ENCODE data around the gene LIMA1. TPM values are rescaled to one million over a fixed set of nuclear protein-coding genes. Genes with fewer than 3 reads are reported as not detected.

LIMA1 gene
- total RNA-seq, 2 donors from 2014 or later = 20.7 to 28.3 TPM

DNA sequence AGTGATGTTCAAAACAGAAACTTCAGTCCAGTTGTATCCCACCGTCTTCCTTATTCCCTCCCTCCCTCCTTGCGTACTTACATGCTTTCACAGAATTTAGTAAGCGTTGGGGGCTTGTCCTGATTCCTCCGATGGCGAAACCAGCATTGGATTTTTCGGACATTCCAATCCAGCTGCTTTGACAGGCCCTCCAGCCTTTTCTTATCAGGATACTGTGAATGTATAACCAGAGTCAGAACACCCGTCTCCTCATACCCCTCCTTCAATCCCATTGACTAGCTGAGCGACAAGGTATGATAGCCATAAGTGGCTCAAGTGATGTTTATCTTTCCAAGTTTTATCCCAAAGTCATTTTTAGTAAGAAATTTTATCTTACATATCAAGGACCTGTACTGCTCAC lies 140.3 kb downstream of the LIMA1 start:
- peaks cover 20% of the 10 kb centered on the region for H3K36me3 ChIP-seq
- H3K4me3 ChIP-seq = no peak overlapping the region
- no peak for DNase-seq (ENCODE audit: low spot score)
- H3K27me3 ChIP-seq = no peaks in the 10 kb centered on the region
- H3K4me1 ChIP-seq = no peaks in the 10 kb centered on the region
- no peak overlapping the region for H3K27ac ChIP-seq
- TF ChIP-seq, protein P1, sequence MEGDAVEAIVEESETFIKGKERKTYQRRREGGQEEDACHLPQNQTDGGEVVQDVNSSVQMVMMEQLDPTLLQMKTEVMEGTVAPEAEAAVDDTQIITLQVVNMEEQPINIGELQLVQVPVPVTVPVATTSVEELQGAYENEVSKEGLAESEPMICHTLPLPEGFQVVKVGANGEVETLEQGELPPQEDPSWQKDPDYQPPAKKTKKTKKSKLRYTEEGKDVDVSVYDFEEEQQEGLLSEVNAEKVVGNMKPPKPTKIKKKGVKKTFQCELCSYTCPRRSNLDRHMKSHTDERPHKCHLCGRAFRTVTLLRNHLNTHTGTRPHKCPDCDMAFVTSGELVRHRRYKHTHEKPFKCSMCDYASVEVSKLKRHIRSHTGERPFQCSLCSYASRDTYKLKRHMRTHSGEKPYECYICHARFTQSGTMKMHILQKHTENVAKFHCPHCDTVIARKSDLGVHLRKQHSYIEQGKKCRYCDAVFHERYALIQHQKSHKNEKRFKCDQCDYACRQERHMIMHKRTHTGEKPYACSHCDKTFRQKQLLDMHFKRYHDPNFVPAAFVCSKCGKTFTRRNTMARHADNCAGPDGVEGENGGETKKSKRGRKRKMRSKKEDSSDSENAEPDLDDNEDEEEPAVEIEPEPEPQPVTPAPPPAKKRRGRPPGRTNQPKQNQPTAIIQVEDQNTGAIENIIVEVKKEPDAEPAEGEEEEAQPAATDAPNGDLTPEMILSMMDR (IDR thresholded peaks at IDR 0.05) = no peak
- H3K9me3 ChIP-seq = no peaks in the 10 kb centered on the region

GRCh38 chr12:50132505-50133135 lies 150.7 kb downstream of the LIMA1 start:
- no peak overlapping the region for H3K27ac ChIP-seq

GRCh38 chr12:50129290-50129689 lies 154.0 kb downstream of the LIMA1 start:
- no peak overlapping the region for H3K4me3 ChIP-seq
- no peaks in the 10 kb centered on the region for H3K4me1 ChIP-seq
- no peaks in the 10 kb centered on the region for H3K9me3 ChIP-seq
- TF ChIP-seq, protein P1 (IDR thresholded peaks at IDR 0.05) = no peak
- peaks cover 48% of the 10 kb centered on the region for H3K36me3 ChIP-seq
- H3K27me3 ChIP-seq = no peaks in the 10 kb centered on the region
- DNase-seq (ENCODE audit: low spot score) = no peak
- H3K27ac ChIP-seq = no peak overlapping the region

More at GRCh38 chr12:50132505-50133135, 150.7 kb downstream of the LIMA1 start:
- Histone ChIP-seq H3K4me3 (no peak overlapping the region), H3K9me3 (no peaks in the 10 kb centered on the region), H3K27me3 (no peaks in the 10 kb centered on the region), H3K4me1 (no peaks in the 10 kb centered on the region), H3K36me3 (peaks cover 49% of the 10 kb centered on the region)
- DNase-seq (ENCODE audit: low spot score) = no peak
- TF ChIP-seq, protein P1 (IDR thresholded peaks at IDR 0.05) = no peak

- DNase-seq (ENCODE audit: low spot score) = no peak
- Histone ChIP-seq H3K4me1 (no peaks in the 10 kb centered on the region), H3K4me3 (no peak overlapping the region), H3K27me3 (no peaks in the 10 kb centered on the region), H3K36me3 (peaks cover 39% of the 10 kb centered on the region), H3K27ac (no peak overlapping the region), H3K9me3 (no peaks in the 10 kb centered on the region)
- TF ChIP-seq, protein P1 (IDR thresholded peaks at IDR 0.05) = no peak
Observed at GRCh38 chr12:50127546-50127945, 155.8 kb downstream of the LIMA1 start.

MicroRNAs encoded within 50 kb of the gene (microRNA counts, 767-probe panel; counts per million panel counts)
- microRNA hsa-miR-1293 = 0 to 31.0 counts per million in 2 donors

Small RNA genes lying within 50 kb of the gene (microRNA-seq; reads per million reads assigned to microRNA genes)
- 0 reads per million in 2 donors for gene MIR1293 (ENCODE audit: borderline number of aligned reads in 2 of 2, borderline replicate concordance in 1 of 2)

Other genes with a start within 250 kb of the LIMA1 start
- 1 to 10 TPM in 1 of 2 donors, under 1 TPM in 1; 0.24 to 1.4 TPM for gene ASIC1, start 225.9 kb downstream of the LIMA1 start, total RNA-seq
- gene SMARCD1, start 198.2 kb downstream of the LIMA1 start, total RNA-seq = 10 to 100 TPM; 29.6 to 35.5 TPM
- gene GPD1, start 179.5 kb downstream of the LIMA1 start, total RNA-seq = 10 to 100 TPM in 1 of 2 donors, 1 to 10 TPM in 1; 8.8 to 38.7 TPM
- gene COX14, start 171.3 kb downstream of the LIMA1 start, total RNA-seq = 100 to 1,000 TPM; 139 to 181 TPM
- 10 to 100 TPM in 1 of 2 donors, 1 to 10 TPM in 1; 6.7 to 11.2 TPM for gene CERS5, start 116.2 kb downstream of the LIMA1 start, total RNA-seq
- gene FAM186A, start 113.1 kb upstream of the LIMA1 start, total RNA-seq = not detected
- gene LARP4, start 117.4 kb upstream of the LIMA1 start, total RNA-seq = 10 to 100 TPM; 42.9 to 43.0 TPM
- gene DIP2B, start 221.5 kb upstream of the LIMA1 start, total RNA-seq = 10 to 100 TPM; 11.6 to 15.2 TPM